A549 (cell line): Measurements from ENCODE around the gene XPO5.

Source experiments
- BHLHE40 ChIP-seq: IDR thresholded peaks from 2 replicates; pipeline ENCODE4 v1.6.1; 2012; ENCODE audit warnings: low read depth, low read length, inconsistent platforms
- CTCF ChIP-seq: fragments of >200 bp; sonication (Bioruptor Twin); formaldehyde crosslinking; IDR thresholded peaks from 3 replicates; pipeline ENCODE4 v1.5.1; 2016
- FOSL2 ChIP-seq, 2 experiments: fragments of 450-650 bp in 1 of 2; fragments of >200 bp in 1 of 2; sonication (Bioruptor Twin) in 1 of 2; formaldehyde crosslinking; IDR thresholded peaks; 2 replicates each; pipeline versions ENCODE4 v1.5.0 to v1.6.1; 2016 to 2020; ENCODE audit warnings: mild to moderate bottlenecking in 1 of 2, moderate library complexity in 1 of 2
- PBX3 ChIP-seq: IDR thresholded peaks from 2 replicates; pipeline ENCODE4 v1.6.1; 2012

DNA sequence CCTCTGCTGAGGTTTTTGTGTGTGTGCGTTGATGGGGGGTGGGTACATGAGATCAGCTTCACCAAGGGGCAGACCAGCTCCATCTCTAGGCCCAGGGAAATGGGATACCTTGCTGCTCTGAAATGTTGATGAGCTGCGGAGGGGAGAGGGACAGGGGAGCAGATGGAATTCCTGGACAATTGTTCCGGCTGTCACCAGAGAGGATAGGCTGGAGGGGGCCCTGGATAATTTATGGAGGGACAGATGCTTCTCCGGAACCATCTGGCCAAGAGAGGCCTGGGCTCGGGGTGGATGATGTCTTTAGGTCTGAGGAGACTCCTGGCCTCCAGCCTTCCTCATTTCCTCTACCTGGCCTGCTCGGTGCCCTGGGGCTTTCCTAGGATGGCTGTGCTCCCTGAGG, 100.3 kb downstream of the XPO5 start:
- no peak for TF ChIP-seq FOSL2 (IDR thresholded peaks at IDR 0.05)
- TF ChIP-seq FOSL2 (CRISPR knock-in tag; IDR thresholded peaks at IDR 0.05) = no peak
- TF ChIP-seq BHLHE40 = no peak
- no peak for TF ChIP-seq PBX3
- no peak for TF ChIP-seq CTCF
